K562 (cell line): Measurements from ENCODE around the gene SPATS2L. TPM values are rescaled to one million over a fixed set of nuclear protein-coding genes. Genes with fewer than 3 reads are reported as not detected.

Source experiments
- ATAC-seq: fragments of 200-7000 bp; cut with Tn5 transposase; 3 replicates; pipeline ENCODE4 v1.9.1; 2020; ENCODE audit warnings: moderate library complexity
- BruUV-seq: library from RNA; stranded (reverse); fragments of 400-500 nt; replicated peaks from 2 replicates; lab custom pipeline; 2021; lab: Mats Ljungman, UMichigan
- CTCF ChIA-PET: fragments of 300-600 bp; formaldehyde crosslinking; extraction: SDS; loops from one replicate; lab custom pipeline; 2021; ENCODE audit warnings: low intra/inter-chr PET ratio; lab: Yijun Ruan, JAX
- POLR2A ChIA-PET: fragments of 300-600, 350-650 bp; sonication (Branson Sonifier 250); formaldehyde crosslinking; extraction: SDS; loops from one replicate; lab custom pipeline; 2021; ENCODE audit warnings: antibody characterized with exemption, inconsistent platforms; lab: Yijun Ruan, JAX
- DNase-seq, 4 experiments: peaks; one replicate each; pipeline versions ENCODE4 v3.0.0 to v3.0.0-alpha.2; 2011 to 2018; ENCODE audit warnings: low spot score in 3 of 4, mixed read lengths in 3 of 4; ENCODE audit errors: extremely low read depth in 1 of 4
- FAIRE-seq: peaks from 2 replicates; lab custom pipeline; 2011; peaks lifted over from hg19 to GRCh38; lab: Jason Lieb, UNC
- H2AFZ ChIP-seq: 2 replicates; pipeline ENCODE4 v1.6.0; 2011; ENCODE audit warnings: low read depth, low read length, control low read depth, inconsistent platforms
- H3K27ac ChIP-seq: fragments of 200-600 bp; 3 replicates; pipeline ENCODE4 v1.8.0; 2011; ENCODE audit warnings: low read depth, mild to moderate bottlenecking, control low read depth, inconsistent platforms, low read length, moderate library complexity, mixed read lengths; ENCODE audit errors: extremely low read depth
- H3K27me3 ChIP-seq, 2 experiments: fragments of 300-600 bp in 1 of 2; 2 replicates in 1 of 2; 3 replicates in 1 of 2; pipeline versions ENCODE4 v1.6.0 to v1.8.0; 2011; ENCODE audit warnings: inconsistent platforms in 2 of 2, low read length in 2 of 2, mild to moderate bottlenecking in 1 of 2, mixed read lengths in 1 of 2, moderate library complexity in 1 of 2; ENCODE audit not compliant: control insufficient read depth in 2 of 2, insufficient read depth in 2 of 2
- H3K36me3 ChIP-seq: fragments of 300-600 bp; 3 replicates; pipeline ENCODE4 v1.8.0; 2011; ENCODE audit warnings: mild to moderate bottlenecking, low read length, inconsistent platforms; ENCODE audit not compliant: control insufficient read depth, insufficient read depth
- H3K4me1 ChIP-seq, 2 experiments: fragments of 200-600 bp in 1 of 2; replicated peaks in 1 of 2; 2 replicates in 1 of 2; 3 replicates in 1 of 2; pipeline versions ENCODE4 v1.5.1 to v1.8.0; 2011; ENCODE audit warnings: inconsistent platforms in 2 of 2, low read length in 2 of 2, mild to moderate bottlenecking in 1 of 2, mixed read lengths in 1 of 2, moderate library complexity in 1 of 2; ENCODE audit not compliant: control insufficient read depth in 2 of 2, insufficient read depth in 2 of 2
- H3K4me2 ChIP-seq: 2 replicates; pipeline ENCODE4 v1.6.1; 2011; ENCODE audit warnings: low read length, control low read depth, inconsistent platforms, mixed read lengths; ENCODE audit not compliant: insufficient read depth
- H3K4me3 ChIP-seq: fragments of 200-600 bp; sonication (generic), shearing (Covaris generic); 2 replicates; pipeline ENCODE4 v1.5.1; 2016; ENCODE audit warnings: control low read depth, inconsistent platforms
- H3K79me2 ChIP-seq: fragments of 200-600 bp; 3 replicates; pipeline ENCODE4 v1.8.0; 2011; ENCODE audit warnings: low read length, inconsistent platforms; ENCODE audit not compliant: control insufficient read depth, insufficient read depth
- H3K9ac ChIP-seq, 2 experiments: 2 replicates each; pipeline versions ENCODE4 v1.6.0 to v1.6.1; 2011; ENCODE audit warnings: low read depth in 2 of 2, low read length in 2 of 2, control low read depth in 1 of 2, inconsistent platforms in 1 of 2, mild to moderate bottlenecking in 1 of 2, mixed read lengths in 1 of 2; ENCODE audit not compliant: insufficient read depth in 1 of 2
- H3K9me1 ChIP-seq: one replicate; pipeline ENCODE4 v1.6.0; 2011; ENCODE audit warnings: inconsistent platforms, mild to moderate bottlenecking, low read length, moderate library complexity; ENCODE audit not compliant: control insufficient read depth, insufficient read depth
- H3K9me3 ChIP-seq: replicated peaks from 2 replicates; pipeline ENCODE4 v1.5.1; 2011; ENCODE audit warnings: low read depth, low read length, inconsistent platforms; ENCODE audit not compliant: control insufficient read depth, insufficient read depth
- H4K20me1 ChIP-seq: replicated peaks from 2 replicates; pipeline ENCODE4 v1.6.1; 2011; ENCODE audit warnings: low read length, inconsistent platforms, mixed read lengths; ENCODE audit not compliant: control insufficient read depth, insufficient read depth
- BACH1 ChIP-seq: fragments of 200-800 bp; sonication (Bioruptor generic); IDR thresholded peaks from 2 replicates; pipeline ENCODE4 v1.6.1; 2016; ENCODE audit warnings: missing genetic modification characterization, missing compliant biosample characterization
- BCL6 ChIP-seq: fragments of 250-450 bp; sonication (Bioruptor Pico); IDR thresholded peaks from 2 replicates; pipeline ENCODE4 v1.4.0; 2020
- C11orf30 ChIP-seq: fragments of 450-650 bp; IDR thresholded peaks from 2 replicates; pipeline ENCODE4 v1.6.1; 2016; ENCODE audit warnings: low read depth, mild to moderate bottlenecking
- HIVEP1 ChIP-seq: fragments of 250-450 bp; sonication (Bioruptor Pico); IDR thresholded peaks from 2 replicates; pipeline ENCODE4 v1.4.0; 2020; ENCODE audit warnings: mild to moderate bottlenecking
- MTF1 ChIP-seq: fragments of 250-450 bp; sonication (Bioruptor Pico); IDR thresholded peaks from 2 replicates; pipeline ENCODE4 v1.9.0; 2021; ENCODE audit warnings: moderate library complexity, mild to moderate bottlenecking, inconsistent platforms, borderline replicate concordance
- RBFOX2 ChIP-seq: fragments of 200-400 bp; formaldehyde crosslinking; IDR thresholded peaks from 2 replicates; pipeline ENCODE4 v1.6.1; 2017; ENCODE audit warnings: low read depth, mild to moderate bottlenecking, low read length, moderate library complexity
- RFX5 ChIP-seq: IDR thresholded peaks from 2 replicates; pipeline ENCODE4 v1.6.1; 2011; ENCODE audit warnings: low read depth, mild to moderate bottlenecking, improper control_type of control experiment, low read length
- STAT5A ChIP-seq: IDR thresholded peaks from 2 replicates; pipeline ENCODE4 v1.6.1; 2012; ENCODE audit warnings: low read length, inconsistent platforms, borderline replicate concordance
- XRCC4 ChIP-seq: IDR thresholded peaks from one replicate; pipeline ENCODE4 v1.6.1; 2011; ENCODE audit not compliant: insufficient read depth, insufficient read length; ENCODE audit errors: extremely low read depth
- WGBS: fragments of 100-300 bp; shearing (Covaris generic); methylation state at CpG from one replicate; pipeline ENCODE4 v1.1.6; 2016; ENCODE audit warnings: low coverage, mixed read lengths; ENCODE audit not compliant: insufficient coverage; ENCODE audit errors: missing lambda C conversion rate; 5-methylcytosine and 5-hydroxymethylcytosine counted together
- in situ Hi-C: fragments of 300-500 bp; cut with MboI; formaldehyde crosslinking; loops from 4 replicates; pipeline ENCODE4 v1.15.0; 2018; ENCODE audit warnings: inconsistent platforms, mixed read lengths
- intact Hi-C: fragments of 100-400 bp; cut with micrococcal nuclease; formaldehyde crosslinking; loops from 2 replicates; pipeline ENCODE4 v1.14.2; 2022
- polyA plus RNA-seq, 8 experiments: library from polyadenylated mRNA; depleted of rRNA in 4 of 8; stranded (reverse) in 5 of 8; unstranded in 3 of 8; fragments of >200 nt; fragmentation: Nextera tagmentation in 2 of 8; fragmentation: Illumina TruSeq in 1 of 8; extraction: Ambion mirVana in 2 of 8; extraction: Trizol in 1 of 8; gene quantifications; 2 replicates each; pipeline versions ENCODE4 v1.2.1 to v1.2.3, GENCODE V29; 2011 to 2014; ENCODE audit warnings: inconsistent platforms in 1 of 8, missing spikeins in 1 of 8
- total RNA-seq, 7 experiments: library from RNA; depleted of rRNA in 6 of 7; stranded (reverse); fragments of >200 nt in 6 of 7; fragmentation: Illumina TruSeq in 2 of 7; extraction: Trizol in 2 of 7; gene quantifications; 2 replicates each; pipeline versions ENCODE4 v1.2.1 to v1.2.3, GENCODE V29; 2011 to 2021; ENCODE audit warnings: low replicate concordance in 1 of 7
- TF ChIP-seq, protein P1 (sequence below): sonication (generic); formaldehyde crosslinking; IDR thresholded peaks from 2 replicates; pipeline ENCODE4 v1.8.1; 2023; ENCODE audit warnings: mild to moderate bottlenecking, missing genetic modification reagents, moderate library complexity
- TF ChIP-seq, protein P2 (sequence below): sonication (generic); formaldehyde crosslinking; IDR thresholded peaks from 2 replicates; pipeline ENCODE4 v1.8.0; 2022; ENCODE audit warnings: mild to moderate bottlenecking, low read depth, missing genetic modification reagents
- TF ChIP-seq, protein P3 (sequence below): sonication (generic); formaldehyde crosslinking; IDR thresholded peaks from 2 replicates; pipeline ENCODE4 v1.8.0; 2023; ENCODE audit warnings: mild to moderate bottlenecking, missing genetic modification reagents
- TF ChIP-seq, protein P4 (sequence below): fragments of 450-650 bp; formaldehyde crosslinking; IDR thresholded peaks from 2 replicates; pipeline ENCODE4 v1.4.0; 2022; ENCODE audit warnings: missing genetic modification characterization
- TF ChIP-seq, protein P5 (sequence below): fragments of 450-650 bp; IDR thresholded peaks from 2 replicates; pipeline ENCODE4 v1.7.0; 2016; ENCODE audit warnings: borderline replicate concordance

SPATS2L gene
- total and polyA plus RNA-seq, 9 of the 15 experiments (the other 6 are each of a cell fraction or from before 2014, with no cell fraction given): 11.3 to 41.5 (median 24.9) TPM

DNA sequence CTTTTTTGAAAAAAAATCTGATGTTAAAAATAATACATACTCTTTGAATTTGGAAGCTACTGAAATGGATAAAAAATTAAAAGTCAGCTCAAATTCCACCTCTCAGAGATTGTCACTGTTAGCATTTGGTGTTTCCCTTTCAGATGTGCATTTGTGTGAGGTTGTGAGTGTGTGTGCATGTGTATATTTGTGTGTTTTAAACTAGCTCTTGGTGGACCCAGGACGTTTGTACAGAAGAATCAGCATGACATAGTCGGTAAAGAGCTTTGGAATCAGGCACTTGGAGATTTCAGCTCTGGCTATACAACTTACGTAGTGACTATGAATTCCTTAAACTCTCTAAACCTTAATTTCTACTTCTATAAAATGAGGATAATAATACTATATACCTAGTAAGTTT lies 14.5 kb downstream of the SPATS2L start:
- DNase-seq: no peak
- Histone ChIP-seq H3K4me3 (no peak overlapping the region), H3K27me3 (no peaks in the 10 kb centered on the region), H3K27ac (no peak overlapping the region), H3K4me1 (peaks cover 0 to 9% of the 10 kb centered on the region in 2 experiments; a peak in 3 of 5 replicates), H3K4me2 (no peak overlapping the region), H4K20me1 (no peaks in the 10 kb centered on the region), H3K79me2 (peaks cover 5% of the 10 kb centered on the region; the same call in 1 of the 3 replicates), H3K9me3 (no peaks in the 10 kb centered on the region), H2AFZ (no peak overlapping the region), H3K9me1 (no peaks in the 10 kb centered on the region), H3K9ac (no peak overlapping the region), H3K36me3 (no peaks in the 10 kb centered on the region)
- BruUV-seq: no TSS peak
- FAIRE-seq: no peak
- POLR2A ChIA-PET: no interaction called here
- 57% methylated on average over 3 of the region's 3 CpGs for WGBS
- intact Hi-C loops: no loop called here
- ATAC-seq: no peak
- CTCF ChIA-PET: no interaction called here
- in situ Hi-C loops: no loop called here
- no peak for TF ChIP-seq MTF1
- TF ChIP-seq HIVEP1 (CRISPR knock-in tag): no peak
- TF ChIP-seq, protein P1, sequence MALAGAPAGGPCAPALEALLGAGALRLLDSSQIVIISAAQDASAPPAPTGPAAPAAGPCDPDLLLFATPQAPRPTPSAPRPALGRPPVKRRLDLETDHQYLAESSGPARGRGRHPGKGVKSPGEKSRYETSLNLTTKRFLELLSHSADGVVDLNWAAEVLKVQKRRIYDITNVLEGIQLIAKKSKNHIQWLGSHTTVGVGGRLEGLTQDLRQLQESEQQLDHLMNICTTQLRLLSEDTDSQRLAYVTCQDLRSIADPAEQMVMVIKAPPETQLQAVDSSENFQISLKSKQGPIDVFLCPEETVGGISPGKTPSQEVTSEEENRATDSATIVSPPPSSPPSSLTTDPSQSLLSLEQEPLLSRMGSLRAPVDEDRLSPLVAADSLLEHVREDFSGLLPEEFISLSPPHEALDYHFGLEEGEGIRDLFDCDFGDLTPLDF (CRISPR knock-in tag): no peak
- no peak for TF ChIP-seq RBFOX2
- TF ChIP-seq C11orf30: no peak
- TF ChIP-seq BCL6 (CRISPR knock-in tag): no peak
- TF ChIP-seq, protein P2, sequence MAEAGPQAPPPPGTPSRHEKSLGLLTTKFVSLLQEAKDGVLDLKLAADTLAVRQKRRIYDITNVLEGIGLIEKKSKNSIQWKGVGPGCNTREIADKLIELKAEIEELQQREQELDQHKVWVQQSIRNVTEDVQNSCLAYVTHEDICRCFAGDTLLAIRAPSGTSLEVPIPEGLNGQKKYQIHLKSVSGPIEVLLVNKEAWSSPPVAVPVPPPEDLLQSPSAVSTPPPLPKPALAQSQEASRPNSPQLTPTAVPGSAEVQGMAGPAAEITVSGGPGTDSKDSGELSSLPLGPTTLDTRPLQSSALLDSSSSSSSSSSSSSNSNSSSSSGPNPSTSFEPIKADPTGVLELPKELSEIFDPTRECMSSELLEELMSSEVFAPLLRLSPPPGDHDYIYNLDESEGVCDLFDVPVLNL (CRISPR knock-in tag): no peak
- TF ChIP-seq RFX5: no peak
- no peak for TF ChIP-seq BACH1
- TF ChIP-seq, protein P3, sequence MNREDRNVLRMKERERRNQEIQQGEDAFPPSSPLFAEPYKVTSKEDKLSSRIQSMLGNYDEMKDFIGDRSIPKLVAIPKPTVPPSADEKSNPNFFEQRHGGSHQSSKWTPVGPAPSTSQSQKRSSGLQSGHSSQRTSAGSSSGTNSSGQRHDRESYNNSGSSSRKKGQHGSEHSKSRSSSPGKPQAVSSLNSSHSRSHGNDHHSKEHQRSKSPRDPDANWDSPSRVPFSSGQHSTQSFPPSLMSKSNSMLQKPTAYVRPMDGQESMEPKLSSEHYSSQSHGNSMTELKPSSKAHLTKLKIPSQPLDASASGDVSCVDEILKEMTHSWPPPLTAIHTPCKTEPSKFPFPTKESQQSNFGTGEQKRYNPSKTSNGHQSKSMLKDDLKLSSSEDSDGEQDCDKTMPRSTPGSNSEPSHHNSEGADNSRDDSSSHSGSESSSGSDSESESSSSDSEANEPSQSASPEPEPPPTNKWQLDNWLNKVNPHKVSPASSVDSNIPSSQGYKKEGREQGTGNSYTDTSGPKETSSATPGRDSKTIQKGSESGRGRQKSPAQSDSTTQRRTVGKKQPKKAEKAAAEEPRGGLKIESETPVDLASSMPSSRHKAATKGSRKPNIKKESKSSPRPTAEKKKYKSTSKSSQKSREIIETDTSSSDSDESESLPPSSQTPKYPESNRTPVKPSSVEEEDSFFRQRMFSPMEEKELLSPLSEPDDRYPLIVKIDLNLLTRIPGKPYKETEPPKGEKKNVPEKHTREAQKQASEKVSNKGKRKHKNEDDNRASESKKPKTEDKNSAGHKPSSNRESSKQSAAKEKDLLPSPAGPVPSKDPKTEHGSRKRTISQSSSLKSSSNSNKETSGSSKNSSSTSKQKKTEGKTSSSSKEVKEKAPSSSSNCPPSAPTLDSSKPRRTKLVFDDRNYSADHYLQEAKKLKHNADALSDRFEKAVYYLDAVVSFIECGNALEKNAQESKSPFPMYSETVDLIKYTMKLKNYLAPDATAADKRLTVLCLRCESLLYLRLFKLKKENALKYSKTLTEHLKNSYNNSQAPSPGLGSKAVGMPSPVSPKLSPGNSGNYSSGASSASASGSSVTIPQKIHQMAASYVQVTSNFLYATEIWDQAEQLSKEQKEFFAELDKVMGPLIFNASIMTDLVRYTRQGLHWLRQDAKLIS: no peak
- no peak for TF ChIP-seq STAT5A
- no peak for TF ChIP-seq XRCC4
- TF ChIP-seq, protein P4, sequence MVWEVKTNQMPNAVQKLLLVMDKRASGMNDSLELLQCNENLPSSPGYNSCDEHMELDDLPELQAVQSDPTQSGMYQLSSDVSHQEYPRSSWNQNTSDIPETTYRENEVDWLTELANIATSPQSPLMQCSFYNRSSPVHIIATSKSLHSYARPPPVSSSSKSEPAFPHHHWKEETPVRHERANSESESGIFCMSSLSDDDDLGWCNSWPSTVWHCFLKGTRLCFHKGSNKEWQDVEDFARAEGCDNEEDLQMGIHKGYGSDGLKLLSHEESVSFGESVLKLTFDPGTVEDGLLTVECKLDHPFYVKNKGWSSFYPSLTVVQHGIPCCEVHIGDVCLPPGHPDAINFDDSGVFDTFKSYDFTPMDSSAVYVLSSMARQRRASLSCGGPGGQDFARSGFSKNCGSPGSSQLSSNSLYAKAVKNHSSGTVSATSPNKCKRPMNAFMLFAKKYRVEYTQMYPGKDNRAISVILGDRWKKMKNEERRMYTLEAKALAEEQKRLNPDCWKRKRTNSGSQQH: no peak
- TF ChIP-seq, protein P5, sequence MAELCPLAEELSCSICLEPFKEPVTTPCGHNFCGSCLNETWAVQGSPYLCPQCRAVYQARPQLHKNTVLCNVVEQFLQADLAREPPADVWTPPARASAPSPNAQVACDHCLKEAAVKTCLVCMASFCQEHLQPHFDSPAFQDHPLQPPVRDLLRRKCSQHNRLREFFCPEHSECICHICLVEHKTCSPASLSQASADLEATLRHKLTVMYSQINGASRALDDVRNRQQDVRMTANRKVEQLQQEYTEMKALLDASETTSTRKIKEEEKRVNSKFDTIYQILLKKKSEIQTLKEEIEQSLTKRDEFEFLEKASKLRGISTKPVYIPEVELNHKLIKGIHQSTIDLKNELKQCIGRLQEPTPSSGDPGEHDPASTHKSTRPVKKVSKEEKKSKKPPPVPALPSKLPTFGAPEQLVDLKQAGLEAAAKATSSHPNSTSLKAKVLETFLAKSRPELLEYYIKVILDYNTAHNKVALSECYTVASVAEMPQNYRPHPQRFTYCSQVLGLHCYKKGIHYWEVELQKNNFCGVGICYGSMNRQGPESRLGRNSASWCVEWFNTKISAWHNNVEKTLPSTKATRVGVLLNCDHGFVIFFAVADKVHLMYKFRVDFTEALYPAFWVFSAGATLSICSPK: no peak
